Measurements from ENCODE around the gene IMMP2L.
A peak's percentile ranks its signal among the peaks of the same experiment; 100 is the strongest.

IMMP2L gene

DNA sequence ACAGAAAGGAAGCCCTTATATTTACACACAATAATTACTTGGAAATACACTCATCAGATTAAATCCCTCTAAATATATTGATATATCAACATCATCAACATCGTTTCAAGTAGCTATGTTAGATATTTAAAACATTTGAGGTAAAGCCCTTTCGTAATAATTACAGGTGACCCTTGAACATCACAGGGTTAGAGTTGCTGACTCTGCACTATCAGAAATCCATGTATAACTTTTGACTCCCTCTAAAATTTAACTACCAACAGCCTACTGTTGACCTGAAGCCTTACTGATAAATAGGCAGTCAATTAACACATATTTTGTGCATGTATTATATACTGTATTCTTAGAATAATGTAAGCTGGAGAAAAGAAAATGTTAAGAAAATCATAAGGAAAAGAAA lies 505.9 kb downstream of the IMMP2L start:
- DNase-seq, result no peak

DNA sequence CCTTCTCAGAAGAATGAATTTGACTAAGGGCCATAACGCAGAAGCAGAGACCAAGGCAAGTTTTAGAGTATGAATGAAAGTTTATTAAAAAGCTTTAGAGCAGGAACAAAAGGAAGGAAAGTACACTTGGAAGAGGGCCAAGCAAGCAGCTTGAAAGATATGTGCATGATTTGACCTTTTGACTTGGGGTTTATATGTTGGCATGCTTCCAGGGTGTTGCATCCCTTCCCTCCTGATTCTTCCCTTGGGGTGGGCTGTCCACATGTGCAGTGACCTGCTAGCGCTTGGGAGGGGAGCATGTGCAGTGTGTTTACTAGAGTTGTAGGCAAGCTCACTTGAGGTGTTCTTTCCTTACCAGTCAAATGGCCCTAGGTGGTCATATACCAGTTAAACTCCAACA lies 509.3 kb downstream of the IMMP2L start:
- no peak for DNase-seq

DNA sequence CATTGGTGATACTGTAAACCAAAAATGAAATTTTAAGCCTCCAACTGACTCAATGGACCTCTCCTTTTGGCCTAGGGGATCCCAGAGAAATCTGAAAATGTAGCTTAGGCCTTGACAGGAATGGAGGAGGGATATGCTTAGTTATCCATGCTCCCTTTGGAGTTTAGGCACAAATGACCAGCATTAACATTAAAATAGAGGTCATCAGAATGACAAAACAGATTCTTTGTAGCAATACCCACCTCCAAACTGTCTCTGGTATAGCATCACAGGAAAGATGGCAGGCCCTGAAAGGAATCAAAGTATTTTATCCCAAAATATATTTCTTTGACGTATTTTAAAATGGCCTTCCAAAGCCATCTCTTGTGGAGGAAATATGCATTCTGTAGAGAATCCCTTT lies 510.5 kb downstream of the IMMP2L start:
- no peak for DNase-seq

DNA sequence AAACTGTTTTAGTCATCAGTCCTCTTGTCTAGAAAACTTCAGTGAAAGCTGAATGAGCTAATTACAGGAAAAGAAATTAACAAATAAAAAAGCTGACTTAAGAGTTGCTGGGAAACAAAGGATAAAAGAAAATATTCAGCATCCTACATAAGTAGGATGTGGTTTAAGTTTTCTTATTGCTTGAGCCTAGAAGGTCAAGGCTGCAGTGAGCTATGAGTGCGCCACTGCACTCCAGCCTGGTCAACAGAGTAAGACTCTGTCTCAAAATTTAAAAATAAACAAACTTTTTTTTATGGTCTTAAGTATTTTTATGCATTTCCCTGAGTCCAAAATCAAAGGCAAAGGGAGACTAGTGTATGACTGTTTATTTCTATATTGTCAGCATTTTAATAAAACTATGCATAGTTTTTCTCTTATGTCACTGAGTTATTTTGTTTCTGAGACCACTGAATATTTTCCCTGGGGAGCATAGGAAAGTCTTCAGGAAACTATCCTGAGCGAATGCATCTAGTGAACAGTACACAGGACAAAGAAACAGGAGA lies 511.3 kb downstream of the IMMP2L start:
- DNase-seq, result no peak

DNA sequence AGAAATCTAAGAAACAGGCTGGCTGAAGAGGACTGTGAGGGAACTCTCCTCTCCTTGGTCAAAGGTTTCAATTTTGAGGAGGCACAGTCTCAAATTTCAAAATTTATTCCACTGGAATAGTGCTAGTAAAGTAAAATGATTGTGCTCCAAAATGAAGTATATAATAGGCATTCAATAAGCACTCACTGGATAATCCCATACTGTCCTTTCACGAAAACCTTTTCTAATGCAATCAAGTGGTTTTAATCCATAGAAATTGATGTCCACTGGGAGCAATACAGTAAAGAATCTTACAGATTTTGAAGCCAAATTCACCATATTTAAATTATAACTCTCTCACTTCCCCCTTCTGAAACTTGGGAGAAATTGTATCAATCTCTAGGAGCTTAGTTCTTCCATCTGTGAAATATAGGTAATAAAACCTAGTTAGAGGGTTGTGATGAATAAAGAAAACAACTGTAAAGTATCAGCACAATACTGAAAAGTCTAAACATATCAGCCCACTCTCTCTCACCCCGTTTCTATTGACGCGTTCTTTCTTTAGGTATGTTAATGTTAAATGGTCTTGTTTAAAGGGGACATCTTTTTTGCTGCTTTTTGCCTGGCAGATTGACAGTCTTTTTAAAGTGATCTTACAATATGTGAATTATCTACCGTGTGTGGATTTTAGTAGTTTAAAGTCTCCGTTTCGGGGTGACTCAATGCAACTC lies 512.2 kb downstream of the IMMP2L start:
- no peak for DNase-seq

DNA sequence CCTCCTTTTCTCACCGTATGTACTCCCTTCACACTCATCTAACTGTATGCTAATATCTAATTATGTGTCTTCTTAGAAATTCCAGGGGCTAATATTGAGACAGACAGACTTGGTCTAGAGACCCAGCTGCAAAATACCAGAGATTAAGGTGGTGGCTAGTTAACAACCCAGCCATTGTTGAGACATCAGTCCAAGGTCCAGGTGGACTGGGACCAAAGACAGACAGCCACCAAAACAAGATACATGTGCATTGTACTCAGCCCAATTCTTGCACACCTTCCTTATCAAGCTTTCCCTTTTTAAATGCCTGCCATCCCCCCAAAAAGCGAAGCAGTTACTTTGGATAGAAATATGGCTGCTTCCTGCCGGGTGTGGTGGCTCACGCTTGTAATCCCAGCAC lies 514.7 kb downstream of the IMMP2L start:
- DNase-seq, result no peak

DNA sequence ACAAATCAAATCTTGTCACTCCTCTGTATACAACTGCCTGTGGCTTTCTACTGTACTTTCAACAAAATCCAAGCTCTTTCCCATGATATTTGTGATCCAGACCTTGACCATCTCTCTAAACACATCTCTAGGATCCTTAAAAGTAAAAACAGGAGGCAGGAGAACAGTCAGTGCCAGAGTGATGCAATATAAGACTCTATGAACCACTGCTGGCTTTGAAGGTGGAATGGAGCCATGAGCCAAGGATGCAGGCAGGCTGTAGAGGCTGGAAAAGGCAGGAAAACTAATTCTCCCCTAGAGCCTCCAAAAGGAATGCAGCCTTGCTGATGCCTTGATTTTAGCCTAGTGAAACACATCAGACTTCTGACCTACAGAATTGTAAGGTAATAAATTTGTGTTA lies 516.8 kb downstream of the IMMP2L start:
- no peak for DNase-seq

DNA sequence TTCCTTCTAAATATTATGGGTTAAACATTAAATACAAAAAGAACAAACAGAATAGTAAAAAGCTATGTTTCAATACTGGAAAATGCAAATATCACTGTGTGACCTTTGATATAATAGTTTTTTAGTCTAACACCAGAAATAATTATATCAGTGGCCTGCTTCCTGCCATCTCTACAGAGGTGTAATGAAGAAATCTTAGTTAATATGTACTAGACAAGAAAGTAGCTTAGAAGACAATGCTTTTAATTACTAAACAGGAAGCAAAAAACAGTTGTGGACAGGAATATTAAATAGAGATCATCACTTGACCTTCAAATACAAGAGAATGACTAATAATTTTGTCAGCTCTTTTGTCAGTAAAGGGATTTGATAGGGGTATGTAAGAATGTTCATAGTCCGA lies 518.7 kb downstream of the IMMP2L start:
- DNase-seq, result no peak

DNA sequence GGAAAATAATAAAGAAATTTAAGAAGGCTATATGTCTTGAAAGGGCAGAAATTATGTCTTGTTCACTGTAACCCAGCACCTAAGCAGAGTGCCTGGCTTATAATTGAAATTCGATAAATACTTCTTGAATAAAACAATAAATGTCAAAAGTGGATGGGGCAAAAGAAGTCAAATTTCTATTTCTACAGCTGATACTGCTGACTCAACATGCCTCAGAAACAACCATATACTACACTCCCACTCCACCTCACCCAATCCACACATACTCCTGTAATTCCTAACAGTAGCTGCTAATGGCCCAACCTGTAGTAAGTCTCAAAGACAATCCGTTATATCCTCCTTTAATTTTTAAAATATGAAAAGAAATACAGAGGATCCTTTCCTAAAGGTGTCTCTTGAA lies 519.5 kb downstream of the IMMP2L start:
- no peak for DNase-seq

DNA sequence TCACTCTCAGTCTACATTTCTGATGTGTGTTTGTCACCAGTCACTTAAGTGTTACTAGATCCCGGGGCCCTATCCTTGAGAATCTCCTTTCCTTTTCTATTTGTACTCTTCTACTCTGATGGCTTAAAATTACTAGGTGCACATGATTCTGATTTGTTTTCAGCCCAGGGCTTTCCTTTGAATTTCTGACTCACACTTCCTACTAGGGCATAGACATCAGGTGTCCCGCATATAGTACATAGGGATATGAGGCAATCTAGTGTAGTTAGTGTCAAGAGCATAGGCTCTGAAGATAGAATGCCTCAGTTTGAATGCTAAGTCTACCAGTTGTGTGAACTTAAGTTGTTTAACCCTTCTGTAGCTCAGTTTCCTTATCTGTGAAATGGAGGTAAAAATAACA lies 520.7 kb downstream of the IMMP2L start:
- DNase-seq, result no peak

DNA sequence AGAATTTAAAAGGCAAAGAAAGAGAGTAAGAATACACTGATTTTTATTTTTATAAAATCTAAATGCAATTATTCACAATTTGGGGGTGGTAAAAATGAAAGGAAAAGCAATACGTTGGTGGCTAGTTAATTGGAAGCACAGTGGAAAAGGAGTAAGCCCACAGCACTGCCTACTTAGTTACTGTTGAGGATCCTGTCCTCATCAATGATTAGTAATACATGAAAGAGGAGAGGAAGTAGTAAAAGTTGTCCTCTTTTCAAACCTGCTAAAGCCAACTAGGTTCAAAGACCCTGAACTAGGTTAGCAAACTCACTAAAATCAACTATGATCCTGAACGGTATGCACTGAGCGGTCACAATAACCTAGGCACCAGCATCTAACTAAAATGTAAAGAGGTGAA lies 524.1 kb downstream of the IMMP2L start:
- DNase-seq, result no peak

DNA sequence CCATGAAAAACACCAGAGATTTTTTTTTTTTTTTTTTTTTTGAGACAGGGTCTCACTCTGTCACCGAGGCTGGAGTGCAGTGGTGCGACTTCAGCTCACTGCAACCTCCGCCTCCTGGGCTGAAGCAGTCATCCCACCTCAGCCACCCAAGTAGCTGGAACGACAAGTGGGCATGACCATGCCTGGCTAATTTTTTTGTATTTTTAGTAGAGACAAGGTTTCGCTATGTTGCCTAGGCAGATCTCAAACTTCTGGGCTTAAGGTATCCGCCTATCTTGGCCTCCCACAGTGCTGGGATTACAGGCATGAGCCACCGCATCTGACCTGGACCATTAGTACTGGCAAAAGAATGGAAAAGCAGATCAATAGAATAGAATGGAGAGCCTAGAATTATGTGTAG lies 530.4 kb downstream of the IMMP2L start:
- DNase-seq, result no peak

DNA sequence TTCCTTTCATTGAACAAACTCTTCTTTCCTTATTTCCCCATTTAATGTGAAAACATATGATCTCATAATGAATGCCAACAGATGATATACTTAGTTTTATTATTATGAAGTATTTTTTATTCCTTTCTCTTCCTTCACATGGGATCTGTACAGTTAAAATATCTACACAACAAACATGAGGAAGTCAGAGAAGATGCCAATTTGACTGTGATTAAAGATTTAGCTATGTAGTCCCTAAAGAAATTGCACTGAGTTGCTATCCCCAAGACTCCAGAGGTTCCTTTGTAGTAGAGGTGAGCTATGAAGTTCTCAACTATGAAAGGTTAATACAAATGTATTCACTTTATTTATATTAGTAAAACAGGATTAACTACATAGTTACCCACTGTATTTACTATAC lies 532.0 kb downstream of the IMMP2L start:
- peak; percentile 25 for DNase-seq

DNA sequence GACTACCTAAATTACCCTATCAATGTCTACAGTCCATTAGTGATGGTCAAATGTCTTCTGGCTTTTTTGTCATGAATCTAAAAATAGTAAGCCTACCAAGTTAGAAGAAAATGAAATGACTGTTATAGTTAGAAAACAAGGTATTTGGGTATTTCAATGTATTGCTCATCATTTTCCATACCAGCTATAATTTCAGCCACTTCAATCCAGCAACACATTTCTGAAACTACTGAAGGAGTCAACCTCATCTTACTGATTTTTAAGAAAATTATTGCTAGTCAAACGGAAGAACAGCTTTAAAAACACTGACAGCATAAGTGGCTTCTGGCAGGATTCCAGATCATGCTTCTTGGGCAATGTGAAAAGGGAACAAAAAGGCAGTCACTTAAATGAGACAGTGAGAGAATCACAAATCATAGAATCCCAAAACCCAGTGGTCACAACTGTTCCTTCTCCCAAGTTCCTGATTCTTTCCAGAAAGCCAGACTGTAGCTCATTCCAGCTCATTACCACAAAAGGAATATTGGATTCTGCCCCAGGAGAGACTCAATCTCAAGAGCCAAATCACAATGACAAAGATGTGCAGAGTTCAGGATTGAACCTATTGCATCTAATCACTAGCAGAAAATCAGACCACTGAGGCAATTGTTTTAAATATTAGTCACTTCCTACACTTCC lies 532.6 kb downstream of the IMMP2L start:
- DNase-seq, result peak; percentile 22

DNA sequence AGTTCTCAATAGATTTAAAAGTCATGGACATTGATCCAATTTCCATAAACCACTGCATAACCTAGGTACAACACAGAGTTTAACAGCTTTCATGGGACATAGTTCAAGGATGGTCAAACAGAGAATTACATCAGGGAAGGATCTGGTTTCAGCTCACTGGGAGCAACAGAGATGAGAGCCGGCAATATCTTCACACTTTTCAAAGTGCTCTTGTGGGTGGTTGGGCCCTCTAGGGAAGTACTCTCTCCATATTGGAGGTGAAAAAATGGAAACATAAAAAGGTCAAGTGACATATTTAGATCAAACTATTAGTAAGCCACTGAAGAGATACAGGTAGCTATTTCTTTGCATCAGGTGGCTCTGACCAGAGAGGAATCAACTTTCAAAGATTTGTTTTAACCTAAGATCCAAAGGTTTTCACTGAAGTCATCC lies 533.1 kb downstream of the IMMP2L start:
- DNase-seq, result no peak

DNA sequence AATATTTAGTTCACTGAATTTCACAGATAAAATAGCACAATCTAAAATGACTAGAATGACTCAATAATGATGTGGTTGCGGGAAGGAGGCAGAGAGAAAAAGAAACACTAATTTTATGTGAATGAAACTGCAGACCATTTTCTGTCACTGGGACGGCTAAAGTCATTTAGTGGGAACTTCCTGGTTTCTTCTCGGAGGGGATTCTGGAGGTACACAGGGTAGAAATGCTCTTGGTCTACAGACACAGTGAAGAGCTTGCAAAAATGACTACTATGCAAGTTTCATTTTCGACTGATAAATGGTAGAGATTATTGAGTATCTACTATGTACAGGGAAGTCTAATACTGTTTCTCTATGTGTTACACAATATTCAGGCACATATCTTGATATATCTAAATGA lies 534.9 kb downstream of the IMMP2L start:
- no peak for DNase-seq

DNA sequence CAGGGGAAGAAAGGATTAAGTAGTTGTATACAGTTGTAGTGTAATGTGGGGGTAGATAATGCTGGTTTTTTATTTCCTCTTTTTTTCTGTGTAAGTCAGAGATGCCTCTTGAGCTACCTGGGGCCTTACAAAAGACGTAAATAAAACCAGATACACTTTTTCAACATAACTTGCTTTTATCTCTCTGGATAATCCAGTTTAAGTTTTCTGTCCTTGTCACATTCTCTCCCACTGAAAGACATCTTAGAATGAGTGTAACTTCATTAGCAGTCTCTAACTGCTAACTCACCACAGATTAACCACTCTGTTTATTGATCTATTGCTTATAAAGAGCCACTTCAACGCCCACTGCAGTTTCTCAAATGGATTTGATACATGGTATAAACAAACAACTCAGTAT lies 535.5 kb downstream of the IMMP2L start:
- DNase-seq, result no peak

DNA sequence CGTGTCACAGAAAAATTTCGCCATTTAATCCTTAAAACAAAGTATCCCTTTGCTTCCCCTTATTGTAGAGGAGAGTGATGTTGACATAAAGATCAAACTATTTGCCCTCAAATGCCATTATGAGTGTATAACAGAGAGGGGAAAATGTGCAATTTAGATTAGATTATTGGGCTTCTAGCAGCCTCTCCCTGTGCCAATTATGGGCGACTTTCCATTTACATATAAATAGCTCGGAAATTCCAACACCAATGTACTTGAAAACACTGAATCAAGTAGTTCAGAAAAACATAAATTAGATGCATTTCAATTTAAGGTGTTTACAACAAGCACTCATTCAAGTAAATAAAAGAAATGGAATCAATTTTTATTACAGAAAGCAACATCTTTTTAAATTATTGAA lies 535.9 kb downstream of the IMMP2L start:
- DNase-seq, result no peak

DNA sequence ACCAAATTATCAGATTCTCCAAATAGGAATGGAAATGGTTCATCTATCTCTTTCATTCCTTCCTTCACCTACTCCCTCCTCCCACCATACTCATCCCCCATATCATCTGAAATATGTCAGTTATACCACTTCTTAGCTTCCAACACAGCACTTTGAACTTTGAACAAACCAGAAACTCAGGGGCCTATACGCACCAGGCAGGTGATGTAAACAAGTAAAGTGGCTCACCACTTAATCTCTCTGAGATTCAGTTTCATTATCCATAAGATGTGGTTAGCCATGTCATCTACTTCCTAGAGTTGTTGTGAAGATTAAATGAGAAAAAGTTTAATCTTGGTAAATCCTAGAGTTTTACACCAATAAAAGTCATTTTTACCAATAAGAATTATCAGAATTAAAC lies 537.3 kb downstream of the IMMP2L start:
- DNase-seq, result no peak

DNA sequence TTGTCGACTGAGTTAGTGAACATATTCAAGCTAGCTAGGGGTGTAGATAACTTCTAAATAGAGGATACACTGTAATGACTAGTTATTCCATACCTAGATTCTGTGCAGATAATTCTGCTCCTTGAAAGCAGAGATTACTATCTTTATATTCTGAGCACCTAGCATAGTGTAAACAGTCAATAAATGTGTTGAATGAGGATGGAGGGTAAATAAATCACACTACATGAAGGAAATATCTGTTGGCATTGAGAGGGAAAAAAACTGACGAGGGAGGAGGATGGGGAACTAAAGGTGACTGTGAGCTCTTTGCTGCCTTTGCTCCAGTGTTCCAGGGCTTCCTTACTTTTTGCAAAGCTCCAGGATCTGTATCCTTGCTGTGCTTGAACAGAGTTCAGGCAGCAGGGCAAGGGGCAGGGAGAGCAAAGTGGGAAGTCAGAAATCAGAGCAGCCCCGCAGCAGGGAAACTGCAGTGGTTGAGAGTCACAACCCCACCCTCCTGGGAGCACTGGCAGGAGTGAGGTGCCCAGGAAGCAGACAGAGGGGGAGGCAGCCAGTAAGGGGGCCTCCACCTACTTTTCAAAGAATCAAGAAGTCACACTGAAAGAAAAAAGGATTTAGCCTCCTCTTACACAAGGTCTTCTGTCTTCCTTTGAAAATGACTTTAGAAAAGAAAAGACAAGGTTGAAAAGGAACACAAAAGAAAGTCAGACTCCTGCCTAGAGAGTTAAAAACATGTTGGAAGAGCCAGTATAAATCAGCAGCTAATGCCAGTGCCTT lies 543.1 kb downstream of the IMMP2L start:
- DNase-seq, result no peak

DNA sequence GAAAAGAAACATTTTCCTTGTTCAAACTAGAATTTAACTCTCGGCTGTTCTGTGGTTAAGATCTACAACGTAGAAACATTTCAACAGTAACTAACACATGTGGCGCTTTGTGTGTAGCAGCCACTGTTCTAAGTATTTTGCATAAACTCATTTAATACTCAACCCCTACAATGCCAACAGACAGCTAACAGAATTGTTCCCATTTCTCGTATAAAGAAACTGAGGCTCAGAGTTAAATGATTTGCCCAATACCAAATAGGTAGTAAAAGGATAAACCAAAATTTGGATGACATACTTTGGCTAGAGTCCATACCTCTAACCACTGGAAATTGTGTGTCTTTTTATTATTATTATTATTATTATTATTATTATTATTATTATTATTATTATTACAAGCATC lies 543.8 kb downstream of the IMMP2L start:
- DNase-seq, result no peak

DNA sequence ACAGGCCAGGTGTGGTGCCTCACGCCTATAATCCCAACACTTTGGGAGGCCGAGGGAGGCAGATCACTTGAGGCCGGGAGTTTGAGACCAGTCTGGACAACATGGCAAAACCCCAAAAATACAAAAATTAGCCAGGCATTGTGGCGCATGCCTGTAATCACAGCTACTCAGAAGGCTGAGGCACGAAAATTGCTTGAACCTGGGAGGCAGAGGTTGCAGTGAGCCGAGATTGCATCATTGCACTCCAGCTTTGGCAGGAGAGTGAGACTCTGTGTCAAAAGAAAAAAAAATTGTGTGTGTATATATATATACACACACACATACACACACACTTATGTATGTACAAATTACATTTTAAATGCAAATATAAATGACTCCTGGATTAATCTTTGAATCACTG lies 548.2 kb downstream of the IMMP2L start:
- no peak for DNase-seq

DNA sequence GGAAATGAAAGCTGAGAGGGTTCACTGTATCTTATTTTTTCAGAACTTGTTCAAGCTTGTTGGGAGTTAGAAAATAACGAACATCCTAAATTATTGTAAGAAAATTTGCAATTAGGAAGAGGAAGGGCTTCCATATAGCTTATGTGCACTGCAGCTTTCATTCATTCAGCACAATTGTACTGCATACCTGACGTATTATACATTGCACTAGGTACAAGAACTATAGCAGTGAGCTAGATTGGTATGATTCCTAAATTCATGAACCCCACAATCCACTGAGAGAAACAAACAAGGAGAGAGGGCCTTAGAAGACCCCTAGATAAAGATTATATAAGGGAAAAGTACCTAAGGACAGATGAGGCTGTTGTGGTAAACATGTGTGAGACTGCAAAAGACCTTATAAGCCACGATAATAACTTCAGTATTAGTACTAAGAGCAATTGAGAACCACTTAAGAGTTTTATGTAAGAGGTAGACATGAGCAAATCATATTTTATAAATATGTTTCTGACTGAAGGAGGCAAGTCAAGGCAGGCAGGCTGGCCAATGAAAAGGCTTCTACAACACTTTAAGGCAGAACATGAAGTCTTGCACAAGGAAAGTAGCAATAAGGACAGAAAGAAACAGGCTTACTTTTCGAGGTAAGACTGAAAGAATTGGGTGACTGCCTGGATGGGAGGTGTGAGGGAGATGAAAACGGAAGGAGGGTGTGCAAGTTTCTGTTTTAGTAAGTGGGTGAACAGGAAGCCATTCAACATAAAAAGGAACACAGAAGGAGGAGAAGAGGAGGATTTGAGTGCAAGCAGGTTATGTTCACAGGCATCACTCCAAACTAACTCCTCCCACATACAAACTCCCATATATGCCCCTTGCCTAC lies 549.3 kb downstream of the IMMP2L start:
- no peak for DNase-seq

Data from HCEC 1CT (cell line).